Kidney epithelial cell (primary cell): ENCODE measurements around the gene PKNOX1. TPM values are rescaled to one million over a fixed set of nuclear protein-coding genes. Genes with fewer than 3 reads are reported as not detected.

Source experiments
- total RNA-seq: library from RNA; depleted of rRNA; stranded (reverse); fragments of >200 nt; gene quantifications from 2 replicates; pipeline ENCODE4 v1.2.3, GENCODE V29; 2015

Gene PKNOX1
- total RNA-seq, 1 donor from 2014 or later, result 18.3 TPM

Other genes with a start within 250 kb of the PKNOX1 start
- 17.2 and 18.2 TPM in 2 replicates for gene WDR4, start 95.0 kb upstream of the PKNOX1 start, total RNA-seq
- 31.6 and 32.8 TPM in 2 replicates for gene NDUFV3, start 81.3 kb upstream of the PKNOX1 start, total RNA-seq
- gene ERVH48-1, start 48.9 kb upstream of the PKNOX1 start, total RNA-seq, result not detected in 2 replicates
- gene CBS, start 101.3 kb downstream of the PKNOX1 start, total RNA-seq, result 111 and 125 TPM in 2 replicates
- 33.3 and 36.5 TPM in 2 replicates for gene U2AF1, start 133.0 kb downstream of the PKNOX1 start, total RNA-seq
- gene CRYAA, start 194.4 kb downstream of the PKNOX1 start, total RNA-seq, result not detected in 2 replicates